GM21717 (cell line): ENCODE data around the gene CLEC16A.

ENCODE experiments used
- ATAC-seq: cut with Tn5 transposase; IDR thresholded peaks from one replicate; pipeline ENCODE4 v1.9.1; 2021; ENCODE audit warnings: mild to moderate bottlenecking, moderate library complexity; ENCODE audit not compliant: unreplicated experiment

The CLEC16A gene

GRCh38 chr16:11075163-11075562 is 130.8 kb downstream of the CLEC16A start:
- ATAC-seq: no peak

- peak; percentile 67 for ATAC-seq
Observed at GRCh38 chr16:11076259-11077018, 132.1 kb downstream of the CLEC16A start.

- ATAC-seq: no peak
Observed at GRCh38 chr16:11078812-11079459, 134.6 kb downstream of the CLEC16A start.

- no peak for ATAC-seq
Observed at GRCh38 chr16:11079652-11080187, 135.4 kb downstream of the CLEC16A start.

- no peak for ATAC-seq
Observed at GRCh38 chr16:11080327-11080967, 136.1 kb downstream of the CLEC16A start.

- no peak for ATAC-seq
Observed at GRCh38 chr16:11080999-11081630, 136.8 kb downstream of the CLEC16A start.

- ATAC-seq: no peak
Observed at GRCh38 chr16:11082108-11082859, 137.9 kb downstream of the CLEC16A start.

- no peak for ATAC-seq
Observed at GRCh38 chr16:11082860-11083388, 138.6 kb downstream of the CLEC16A start.

GRCh38 chr16:11084484-11084875 is 140.1 kb downstream of the CLEC16A start:
- no peak for ATAC-seq

- no peak for ATAC-seq
Observed at GRCh38 chr16:11084876-11085485, 140.6 kb downstream of the CLEC16A start.

GRCh38 chr16:11085916-11086315 is 141.6 kb downstream of the CLEC16A start:
- ATAC-seq: no peak

- no peak for ATAC-seq
Observed at GRCh38 chr16:11087691-11088073, 143.3 kb downstream of the CLEC16A start.

- ATAC-seq: no peak
Observed at GRCh38 chr16:11088074-11088730, 143.8 kb downstream of the CLEC16A start.

GRCh38 chr16:11088831-11089230 is 144.5 kb downstream of the CLEC16A start:
- no peak for ATAC-seq

- no peak for ATAC-seq
Observed at GRCh38 chr16:11089504-11090124, 145.2 kb downstream of the CLEC16A start.

- ATAC-seq: no peak
Observed at GRCh38 chr16:11090232-11090631, 145.9 kb downstream of the CLEC16A start.

- no peak for ATAC-seq
Observed at GRCh38 chr16:11091021-11091785, 146.8 kb downstream of the CLEC16A start.
